Keratinocyte (primary cell): ENCODE results near the gene ENTPD7.

ENCODE experiments used
- CTCF ChIP-seq, 3 experiments: IDR thresholded peaks in 1 of 3; conservative IDR thresholded peaks in 1 of 3; optimal IDR thresholded peaks in 1 of 3; 2 replicates in 2 of 3; 3 replicates in 1 of 3; pipeline versions ENCODE3 to v1.5.1; 2011; ENCODE audit warnings: low read length in 3 of 3, mild to moderate bottlenecking in 3 of 3, moderate library complexity in 2 of 3, control low read depth in 1 of 3, inconsistent platforms in 1 of 3; ENCODE audit not compliant: insufficient read depth in 2 of 3; ENCODE audit errors: extremely low read depth in 1 of 3
- EZH2 ChIP-seq: IDR thresholded peaks from one replicate; pipeline ENCODE4 v1.6.1; 2012; ENCODE audit warnings: inconsistent platforms, mild to moderate bottlenecking, low read length, moderate library complexity

DNA sequence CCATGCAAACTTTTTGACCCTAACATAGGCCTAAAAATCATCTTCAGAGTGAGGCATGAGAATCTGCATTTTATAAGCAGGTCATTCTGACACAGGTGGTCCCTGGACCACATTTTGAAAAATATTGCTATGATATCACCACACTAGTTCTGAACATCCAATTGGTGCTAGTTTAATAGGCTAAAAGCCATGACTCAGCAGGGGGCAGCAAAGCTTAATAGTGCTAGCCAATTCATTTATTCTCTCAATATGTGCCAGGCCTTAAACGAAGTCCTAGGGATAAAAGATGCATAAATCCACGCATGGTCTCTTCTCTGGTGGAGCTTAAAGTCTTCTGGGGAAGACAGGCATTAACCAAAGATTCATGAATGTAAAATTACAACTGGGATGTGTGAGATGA is 28.9 kb upstream of the ENTPD7 start:
- no peak for TF ChIP-seq EZH2
- TF ChIP-seq CTCF (optimal IDR thresholded peaks at IDR 0.05 in 1 of 3, IDR thresholded peaks at IDR 0.05 in 1 of 3, conservative IDR thresholded peaks at IDR 0.05 in 1 of 3; ENCODE audit: extremely low read depth in 1 of 3, insufficient read depth in 2 of 3, low read length in 3 of 3), result peak; percentile 35 to 69 (median 37)
